Left colon (tissue), 2 donors: ENCODE results near the gene LTA. TPM values are rescaled to one million over a fixed set of nuclear protein-coding genes. Genes with fewer than 3 reads are reported as not detected.
"Not testable (repeated sequence)": the region's sequence is repeated elsewhere in the genome, so short reads cannot be mapped to it uniquely, and the experiment has no call there.

Experiments
- ATAC-seq: fragments of 200-7000 bp; cut with Tn5 transposase; one replicate; pipeline ENCODE4 v1.9.1; 2020; ENCODE audit warnings: mild to moderate bottlenecking, moderate library complexity
- DNase-seq, 2 donors: peaks; one replicate each; pipeline ENCODE4 v3.0.0-alpha.2; 2020
- intact Hi-C, 2 donors: fragments of 100-400 bp; cut with DNase I in 1 of 2; cut with micrococcal nuclease in 1 of 2; formaldehyde crosslinking; loops; one replicate each; pipeline versions ENCODE4 v1.11.2 to v1.14.0; 2022; cut with DNase I, micrococcal nuclease
- total RNA-seq, 2 donors: library from RNA; stranded (reverse); fragmentation: NEBNext Ultra II Directional; extraction: Animal tissue kit (Norgen Biotek cat#: 25700); gene quantifications; one replicate each; pipeline ENCODE4 v1.2.1, GENCODE V29; 2021
- donor health status: DM: no; HTN: no; CAD: no.
- donor health status: DM: yes; HTN: yes; CAD: no.

The LTA gene
- total RNA-seq, 2 donors from 2014 or later, result 0.36 TPM; not detected in 1

DNA sequence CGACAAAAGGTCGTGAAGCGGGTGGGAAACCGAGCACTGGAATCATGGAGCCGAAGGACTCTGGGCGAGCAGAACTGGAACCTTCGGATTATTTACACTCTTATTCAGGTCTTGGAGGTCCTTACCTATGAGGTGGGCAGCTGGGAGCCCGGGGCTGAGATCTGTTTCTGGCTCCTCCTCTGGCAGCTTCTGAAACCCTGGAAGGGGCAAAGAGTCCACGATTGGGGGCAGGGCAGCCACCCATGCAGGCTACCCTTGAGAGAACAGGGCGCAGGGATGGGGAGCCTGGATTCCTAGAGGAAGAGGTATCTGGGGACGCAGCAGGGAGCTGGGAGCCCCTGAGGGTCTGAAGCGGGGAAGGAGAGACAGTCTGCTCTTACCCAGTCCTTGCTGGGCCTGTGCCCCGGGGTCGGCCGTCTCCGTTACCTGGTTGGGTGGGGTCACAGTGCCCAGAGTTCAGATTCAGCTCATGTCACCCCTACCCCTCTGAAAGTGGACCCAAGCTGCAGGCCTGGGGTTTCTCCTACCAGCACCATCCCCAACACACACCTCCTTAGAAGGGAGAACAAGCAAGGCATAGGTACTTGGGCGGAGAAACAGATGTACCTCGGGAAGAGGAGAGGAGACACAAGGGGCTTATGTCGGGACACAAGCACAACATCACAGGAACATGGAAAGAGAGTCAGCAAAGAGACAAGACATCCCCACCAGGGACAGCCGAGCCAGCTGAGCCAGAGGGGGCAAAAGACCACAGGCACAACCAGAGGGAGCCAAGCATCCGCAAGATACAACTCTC, 9.5 kb downstream of the LTA start:
- ATAC-seq (peak; percentile 35), DNase-seq (no peak)
- intact Hi-C loops, result no loop called here

DNA sequence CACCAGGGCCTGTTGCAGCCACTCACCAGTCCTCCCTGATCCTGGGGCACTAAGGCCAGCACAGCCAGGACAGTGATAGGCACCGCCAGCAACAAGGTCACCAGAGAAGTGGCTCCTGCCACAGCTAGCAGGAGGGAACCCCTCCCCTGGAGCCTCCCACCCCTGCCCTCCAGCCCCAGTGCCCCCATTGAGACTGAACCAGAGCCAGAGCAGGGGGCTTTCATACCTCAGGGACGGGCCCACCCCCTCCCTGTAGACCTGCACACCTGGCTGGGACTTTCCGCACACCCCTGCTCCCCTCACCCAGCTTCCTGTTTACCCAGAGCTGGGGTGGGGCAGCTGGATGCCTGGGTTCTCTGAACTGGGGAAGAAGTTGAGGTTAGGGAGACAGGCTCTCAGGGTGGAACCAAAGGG, 10.1 kb downstream of the LTA start, which contains the start of gene LTB:
Gene LTB, minus strand, starts transcription at position 195 of the 414 bp plus-strand sequence. Its CDS starts 7 bp downstream, at position 188.
- no peak for DNase-seq
- intact Hi-C loops, result no loop called here
- ATAC-seq, result no peak

DNA sequence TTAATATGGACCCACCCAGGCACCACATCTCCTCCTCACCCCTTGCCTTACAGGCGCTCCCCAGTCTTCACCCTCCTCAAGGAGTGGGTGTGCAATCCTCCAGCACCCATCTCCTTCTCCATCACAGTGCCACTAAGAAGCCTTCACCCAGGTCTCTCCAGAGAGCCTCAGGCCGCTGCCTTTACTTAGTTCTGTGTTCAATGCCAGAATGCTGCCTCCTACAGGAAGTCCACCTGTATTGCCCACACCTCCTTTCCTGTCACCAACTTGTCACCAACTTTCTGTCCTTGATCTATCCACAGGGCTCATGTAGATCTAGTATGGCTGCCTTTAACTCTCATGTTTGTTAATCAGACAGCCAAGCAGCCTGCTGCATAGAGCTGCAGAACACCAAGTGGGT, 13.4 kb downstream of the LTA start:
- intact Hi-C loops, result no loop called here
- ATAC-seq, result no peak
- no peak for DNase-seq

DNA sequence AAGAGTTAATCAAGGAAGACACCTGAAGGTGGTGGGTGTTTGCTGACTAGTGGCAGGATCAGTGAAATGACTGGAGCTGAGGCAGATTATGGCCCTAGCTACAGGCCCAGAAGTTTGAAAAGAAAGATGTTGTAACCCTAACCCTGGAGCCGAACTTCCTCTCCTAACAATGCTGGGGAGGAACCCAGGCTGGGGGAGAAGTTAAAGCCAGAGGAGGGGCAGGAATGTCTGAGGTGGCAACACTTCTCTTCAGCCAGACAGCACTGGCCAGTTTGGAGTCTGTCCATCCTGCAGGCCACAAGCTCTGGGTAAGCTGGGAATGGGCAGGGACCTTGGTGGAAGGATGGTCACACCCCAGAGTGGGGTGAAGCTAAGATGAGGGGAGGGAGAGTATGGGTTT, 13.9 kb downstream of the LTA start, which contains the start of gene LST1:
Gene LST1, plus strand, starts transcription at position 270 of the 400 bp plus-strand sequence. CDS start 1,023 bp downstream, outside the sequence.
- DNase-seq (no peak), ATAC-seq (no peak)
- intact Hi-C loops, result no loop called here

DNA sequence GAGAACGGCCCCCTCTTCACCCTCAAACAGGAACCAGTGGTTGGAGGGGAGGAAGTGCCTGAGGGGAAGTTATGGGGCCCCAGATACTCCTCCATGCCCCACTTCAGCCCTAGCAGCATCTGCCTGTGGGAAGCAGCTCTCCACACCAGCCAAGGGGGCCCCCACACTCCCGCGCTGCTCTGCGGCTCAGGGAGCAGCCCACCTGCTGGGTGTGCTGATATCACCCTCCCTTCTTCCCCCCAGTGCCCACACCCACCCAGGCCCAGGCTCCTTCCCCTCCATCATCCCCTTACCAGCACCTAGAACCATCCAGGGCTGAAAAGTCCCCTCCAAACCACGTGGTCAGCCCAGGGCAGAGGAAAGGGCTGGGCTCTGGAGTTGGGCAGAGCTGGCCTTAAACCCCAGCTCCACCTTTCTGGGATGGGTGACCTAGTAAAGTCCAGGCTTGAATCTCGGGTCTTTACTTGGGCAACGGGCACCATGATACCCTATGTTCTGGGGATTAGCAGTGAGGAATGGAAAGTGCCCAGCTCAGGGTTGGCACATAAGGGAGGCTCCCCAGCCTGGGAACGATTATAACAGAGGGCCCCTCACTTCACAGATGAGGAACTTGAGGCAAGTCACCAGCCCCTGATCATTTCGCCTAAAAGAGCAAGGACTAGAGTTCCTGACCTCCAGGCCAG, 14.7 kb downstream of the LTA start:
- intact Hi-C loops, result no loop called here
- no peak for ATAC-seq
- no peak for DNase-seq

DNA sequence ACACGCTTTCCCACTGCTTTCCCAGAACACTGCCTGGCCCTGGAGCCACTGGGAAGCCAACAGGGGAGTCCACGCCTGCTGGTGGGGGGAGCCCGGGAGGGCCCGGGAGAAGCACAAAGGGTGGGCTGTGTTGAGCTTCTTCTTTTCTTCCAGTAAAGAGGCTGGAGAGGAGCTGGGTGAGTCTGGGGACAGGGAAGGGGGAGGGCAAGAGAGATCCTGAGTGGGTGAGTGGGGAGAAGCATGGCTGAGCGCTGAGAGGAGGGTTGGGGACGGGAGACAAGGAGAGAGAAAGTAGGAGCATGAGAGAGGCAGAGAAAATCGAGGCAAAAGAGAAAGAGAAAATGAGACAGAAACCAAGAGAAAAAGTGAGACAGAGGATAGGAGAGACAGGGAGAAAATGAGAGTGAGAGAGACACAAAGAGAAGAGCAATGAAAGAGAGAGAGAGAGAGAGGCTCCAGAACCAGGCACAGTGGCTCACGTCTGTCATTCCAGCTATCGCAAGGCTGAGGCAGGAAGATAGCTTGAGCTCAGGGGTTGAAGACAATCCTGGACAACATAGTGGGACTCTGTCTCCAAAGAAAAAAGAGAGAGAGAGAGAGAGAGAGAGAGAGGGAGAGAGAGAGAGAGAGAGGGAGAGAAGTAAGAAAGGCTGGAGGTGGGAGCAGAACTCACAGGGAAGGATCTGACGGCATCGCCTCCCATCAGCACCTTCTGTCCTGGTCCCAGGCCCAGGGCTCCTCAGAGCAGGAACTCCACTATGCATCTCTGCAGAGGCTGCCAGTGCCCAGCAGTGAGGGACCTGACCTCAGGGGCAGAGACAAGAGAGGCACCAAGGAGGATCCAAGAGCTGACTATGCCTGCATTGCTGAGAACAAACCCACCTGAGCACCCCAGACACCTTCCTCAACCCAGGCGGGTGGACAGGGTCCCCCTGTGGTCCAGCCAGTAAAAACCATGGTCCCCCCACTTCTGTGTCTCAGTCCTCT, 16.0 kb downstream of the LTA start:
- no peak for DNase-seq
- ATAC-seq, result no peak
- intact Hi-C loops, result no loop called here

DNA sequence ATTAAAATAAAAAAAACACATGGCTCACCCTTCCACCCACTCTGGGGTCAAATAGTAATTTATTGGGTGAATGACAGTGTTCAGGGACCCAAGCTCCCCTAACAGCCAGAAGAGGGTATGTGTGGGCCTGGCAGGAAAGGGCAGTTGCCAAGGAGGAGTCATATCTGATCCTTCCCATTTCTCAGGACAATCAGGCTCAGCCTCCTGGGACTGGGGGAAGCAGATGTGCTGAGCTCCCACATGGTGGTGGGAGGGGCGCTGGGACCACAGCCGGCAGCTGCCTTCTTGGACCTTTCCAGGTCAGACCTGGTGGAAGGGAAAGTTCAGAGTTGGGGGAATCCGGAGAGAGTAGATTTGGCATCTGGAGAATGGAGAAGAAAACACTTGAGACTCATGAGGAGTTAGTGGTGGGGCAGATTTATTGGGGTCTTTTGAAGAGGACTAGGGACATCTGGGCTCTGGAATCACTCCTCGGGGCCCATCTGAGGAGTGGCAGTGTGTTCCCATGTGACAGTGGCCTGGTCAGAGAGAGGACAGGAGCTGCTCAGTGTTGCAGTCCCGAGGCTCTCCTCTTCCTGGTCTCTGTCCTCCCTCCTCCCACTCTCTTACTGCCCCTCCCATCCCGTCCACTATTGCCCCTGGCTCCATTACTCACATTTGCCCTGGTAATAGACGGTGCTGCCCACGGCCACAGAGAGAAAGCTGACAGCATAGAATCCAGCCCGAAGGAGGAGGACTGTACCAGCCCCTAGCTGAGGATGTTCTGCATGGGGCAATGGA, 17.0 kb downstream of the LTA start:
- intact Hi-C loops, result no loop called here
- no peak for DNase-seq
- ATAC-seq, result no peak

DNA sequence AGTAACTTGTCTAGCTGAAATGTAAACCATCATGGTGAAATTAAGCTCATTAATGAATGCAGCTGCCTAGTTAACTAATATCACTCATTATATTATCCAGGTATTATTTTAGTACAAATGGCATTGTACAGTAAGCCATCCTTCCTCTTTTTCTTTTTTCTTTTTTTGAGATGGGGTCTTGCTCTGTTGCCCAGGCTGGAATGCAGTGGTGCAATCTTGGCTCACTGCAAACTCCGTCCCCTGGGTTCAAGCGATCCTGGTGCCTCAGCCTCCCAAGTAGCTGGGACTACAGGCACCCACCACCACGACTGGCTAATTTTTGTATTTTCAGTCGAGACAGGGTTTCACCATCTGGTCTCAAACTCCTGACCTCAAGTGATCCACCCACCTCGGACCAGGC, 18.6 kb downstream of the LTA start:
- ATAC-seq, intact Hi-C loops, DNase-seq: not testable (repeated sequence)

DNA sequence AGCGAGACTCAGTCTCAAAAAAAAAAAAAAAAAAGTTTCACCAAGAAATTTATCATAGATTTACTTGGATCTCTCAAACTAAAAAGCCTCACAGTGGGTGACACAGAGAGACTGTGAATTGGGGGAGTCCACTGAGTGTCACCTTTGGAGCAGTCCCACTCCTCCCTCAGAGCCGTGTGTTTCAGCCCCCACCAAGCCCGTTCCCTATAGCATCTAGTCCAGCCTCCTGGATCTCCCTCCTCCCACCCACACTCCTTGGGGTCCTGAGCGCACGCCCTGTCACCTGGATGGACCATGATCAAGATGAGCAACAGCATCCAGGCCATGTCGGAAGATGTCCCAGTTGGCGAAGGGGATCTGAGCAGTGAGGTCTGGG, 20.3 kb downstream of the LTA start:
- DNase-seq (no peak), ATAC-seq (no peak)
- intact Hi-C loops, result no loop called here

DNA sequence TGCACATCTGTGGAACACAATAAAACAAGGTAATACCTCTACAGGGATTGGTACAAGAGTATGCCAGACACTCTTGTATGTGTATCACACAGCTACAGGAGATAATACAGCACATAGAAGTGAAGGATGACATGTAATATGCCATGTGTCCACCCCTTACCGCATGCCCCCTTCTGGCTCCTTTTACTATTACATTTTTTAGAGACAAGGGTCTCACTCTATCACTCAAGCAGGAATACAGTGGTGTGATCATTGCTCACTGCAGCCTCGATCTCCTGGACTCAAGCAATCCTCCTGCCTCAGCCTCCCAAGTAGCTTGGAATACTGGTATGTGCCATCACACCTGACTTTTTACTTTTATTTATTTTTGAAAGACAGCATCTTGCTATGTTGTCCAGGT, 24.9 kb downstream of the LTA start:
- peak; percentile 47 for ATAC-seq
- DNase-seq, result no peak
- intact Hi-C loops, result no loop called here

DNA sequence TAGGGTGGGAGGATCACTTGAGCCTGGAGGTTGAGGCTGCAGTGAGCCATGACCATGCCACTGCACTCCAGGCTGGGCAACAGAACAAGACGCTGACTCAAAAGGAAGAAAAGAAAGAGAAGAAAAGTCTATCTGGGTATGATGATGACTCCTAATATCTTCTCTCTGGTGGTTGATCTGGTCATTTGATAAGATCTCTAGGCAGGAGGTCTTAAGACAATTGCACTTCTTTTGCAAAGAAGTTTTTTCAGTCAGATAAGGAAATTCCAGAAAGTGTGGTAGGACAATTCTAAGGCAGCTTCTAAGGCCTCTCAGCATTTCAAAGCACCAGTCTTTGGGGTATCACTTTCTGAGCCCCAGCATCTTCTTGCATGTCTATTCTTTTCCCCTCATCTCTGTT, 35.2 kb downstream of the LTA start:
- intact Hi-C loops, result no loop called here
- no peak for ATAC-seq
- no peak for DNase-seq

DNA sequence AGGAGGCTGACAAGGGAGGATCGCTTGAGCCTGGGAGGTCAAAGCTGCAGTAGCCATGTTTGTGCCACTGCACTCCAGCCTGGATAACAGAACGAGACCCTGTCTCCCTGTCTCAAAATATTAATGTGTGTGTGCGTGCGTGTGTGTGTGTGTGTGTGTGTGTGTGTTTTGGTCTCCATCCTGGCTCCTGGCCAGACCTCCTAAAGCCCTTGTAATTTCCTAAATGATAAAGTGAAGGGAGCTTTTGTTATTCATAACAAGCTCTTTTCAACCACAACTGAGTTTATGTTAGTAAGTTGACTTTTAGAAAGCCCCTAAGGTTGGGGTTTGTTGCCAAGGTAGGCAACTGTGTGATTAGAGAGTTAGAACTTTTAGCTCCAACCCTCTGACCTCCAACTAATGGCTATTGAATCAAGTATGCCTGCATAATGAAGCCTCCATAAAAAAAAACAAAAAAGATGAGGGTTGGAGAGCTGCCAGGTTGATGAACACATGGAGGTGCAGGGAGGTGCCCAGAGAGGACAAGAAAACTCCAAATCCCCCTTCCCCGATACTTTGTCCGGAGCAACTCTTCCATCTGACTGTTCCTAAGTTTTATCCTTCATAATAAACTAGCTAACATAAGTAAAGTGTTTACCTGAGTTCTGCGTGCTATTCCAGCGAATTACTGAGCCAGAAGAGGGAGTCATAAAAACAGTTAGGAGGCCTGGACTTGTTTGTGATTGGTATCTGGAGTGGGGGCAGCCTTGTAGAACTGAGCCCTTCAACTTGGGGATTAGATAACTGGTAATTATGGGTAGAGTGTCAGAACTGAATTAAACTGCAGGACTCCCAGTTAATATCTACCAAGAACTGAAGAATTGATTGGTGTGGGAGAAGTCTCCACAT, 37.7 kb downstream of the LTA start:
- ATAC-seq (no peak), DNase-seq (no peak)
- intact Hi-C loops, result no loop called here

DNA sequence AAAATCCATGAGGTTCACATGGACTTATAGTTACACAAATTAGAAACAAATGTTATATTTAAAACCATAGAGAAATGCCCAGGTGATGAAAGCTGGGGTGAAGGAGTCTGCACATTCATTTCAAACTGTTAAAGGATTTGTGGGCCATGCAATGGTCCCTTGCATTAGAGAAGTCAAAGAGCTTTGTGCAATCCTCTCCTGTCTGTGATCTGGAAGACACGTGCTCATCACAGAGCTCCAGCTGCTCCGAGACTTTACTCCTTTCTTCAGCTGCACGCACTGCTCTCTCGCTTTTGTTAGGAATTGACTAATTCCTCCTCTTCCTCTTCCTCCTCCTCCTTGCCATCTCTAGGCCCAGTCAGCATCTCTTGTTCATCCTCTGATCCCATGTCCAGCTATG, 38.9 kb downstream of the LTA start:
- ATAC-seq, result no peak
- intact Hi-C loops, result no loop called here
- no peak for DNase-seq

DNA sequence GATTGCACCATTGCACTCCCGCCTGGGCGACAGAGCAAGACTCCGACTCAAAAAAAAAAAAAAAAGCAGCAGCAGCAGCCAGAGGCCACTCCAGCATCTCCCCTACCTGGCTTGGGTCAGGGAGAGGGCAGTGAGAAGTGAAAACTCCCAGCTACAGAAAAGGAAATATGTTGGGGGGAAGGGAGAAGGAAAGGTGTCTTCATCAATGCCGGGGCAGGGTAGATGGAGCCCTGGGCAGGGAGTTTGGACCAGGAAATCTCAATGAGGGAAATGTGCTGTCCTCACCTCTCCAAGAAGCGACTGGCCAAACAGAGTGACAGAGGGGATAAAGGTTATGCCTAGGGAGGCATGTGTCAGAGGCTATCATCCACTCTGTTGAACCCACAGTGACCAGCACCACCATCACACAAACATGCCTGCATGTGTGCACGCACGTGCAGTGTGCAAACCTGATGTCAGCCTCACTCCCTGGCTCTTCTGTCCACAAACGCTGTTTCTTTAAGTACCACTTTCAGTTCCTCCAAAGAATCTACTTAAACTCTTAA, 42.1 kb downstream of the LTA start:
- DNase-seq (no peak), ATAC-seq (peak; percentile 56)
- intact Hi-C loops, result no loop called here

DNA sequence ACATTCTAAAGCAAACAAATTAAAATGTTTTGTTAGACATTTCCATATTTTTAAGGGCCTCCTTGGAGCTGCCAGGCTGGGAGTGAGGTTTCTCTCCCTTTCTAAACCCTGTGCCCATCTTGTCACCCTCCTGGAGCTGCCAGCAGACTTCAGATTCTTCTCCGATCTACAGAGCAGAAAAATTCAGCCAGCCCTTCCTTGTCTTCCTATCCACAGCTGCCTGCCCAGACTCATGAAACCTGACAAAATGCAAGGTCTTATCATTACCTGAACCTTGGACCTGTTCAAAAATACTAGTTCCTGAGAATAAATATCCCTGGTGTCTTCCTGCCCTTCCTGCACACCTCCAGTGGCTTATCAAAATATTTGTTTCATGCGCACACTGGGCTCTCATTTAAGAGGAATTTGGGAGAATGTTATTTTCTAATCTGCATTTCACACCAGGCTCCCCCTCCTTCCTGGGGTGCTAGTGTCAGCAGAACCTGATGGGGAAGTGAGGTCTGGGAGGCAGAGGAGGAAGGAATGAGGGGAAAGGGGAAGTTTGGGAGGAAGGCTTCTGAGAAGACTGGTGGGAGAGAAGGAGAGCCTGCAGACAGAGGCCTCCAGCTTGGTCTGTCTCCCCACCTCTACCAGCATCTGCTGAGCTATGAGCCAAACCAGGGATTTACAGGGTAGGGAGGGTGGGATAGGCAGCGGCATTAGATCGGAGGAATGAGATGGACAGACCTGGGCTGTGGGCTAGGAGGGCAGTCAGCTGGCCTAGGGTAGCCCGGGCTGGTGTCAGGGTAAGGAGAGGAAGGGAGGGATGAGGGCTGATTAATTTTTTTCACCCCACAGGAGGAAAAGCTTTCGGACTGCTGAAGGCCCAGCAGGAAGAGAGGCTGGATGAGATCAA, 42.8 kb downstream of the LTA start, which contains the start of gene AIF1:
Gene AIF1, plus strand, starts transcription at position 551 of the 895 bp plus-strand sequence. Its CDS starts 96 bp downstream, at position 647.
- intact Hi-C loops, result no loop called here
- DNase-seq (no peak), ATAC-seq (peak; percentile 69)

DNA sequence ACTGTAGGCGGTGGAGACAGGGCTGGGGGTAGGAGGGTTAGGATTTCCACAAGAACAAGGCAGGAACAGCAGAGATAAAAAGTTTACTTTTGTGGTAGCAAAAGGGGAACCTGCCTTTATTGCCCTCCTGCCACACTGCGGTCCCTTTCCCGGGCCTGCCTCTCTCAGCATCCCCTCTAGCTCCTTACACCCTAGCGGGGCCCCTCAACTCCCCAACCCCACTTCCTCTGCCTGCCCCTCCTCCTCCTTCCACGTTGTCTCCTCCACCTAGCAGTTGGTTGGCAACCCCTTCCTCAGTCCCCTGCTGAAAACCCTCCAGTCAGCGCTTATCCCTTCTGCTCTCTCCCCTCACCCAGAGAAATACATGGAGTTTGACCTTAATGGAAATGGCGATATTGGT, 43.7 kb downstream of the LTA start:
- DNase-seq (no peak), ATAC-seq (no peak)
- intact Hi-C loops, result no loop called here
